Heart right ventricle (tissue), 16 donors: ENCODE measurements around the gene SH2B2. TPM values are rescaled to one million over a fixed set of nuclear protein-coding genes. Genes with fewer than 3 reads are reported as not detected.

Experiments
- ATAC-seq, 8 donors: fragments of 200-7000 bp; cut with Tn5 transposase; one replicate each; pipeline ENCODE4 v1.9.1; 2020; ENCODE audit warnings: mild to moderate bottlenecking in 8 of 8, moderate library complexity in 8 of 8, moderate number of reproducible peaks in 1 of 8
- DNase-seq, 2 donors: peaks; one replicate each; pipeline ENCODE4 v3.0.0-alpha.2; 2020
- H3K27ac ChIP-seq, 10 donors: fragments of 200-600 bp; sonication (generic) in 2 of 10; one replicate each; pipeline versions ENCODE4 v1.5.0 to v1.8.0; 2020 to 2022; ENCODE audit warnings: mild to moderate bottlenecking in 3 of 10
- H3K27me3 ChIP-seq, 7 donors: fragments of 200-600 bp; one replicate each; pipeline ENCODE4 v1.8.0; 2021 to 2022; ENCODE audit warnings: mild to moderate bottlenecking in 2 of 7
- H3K36me3 ChIP-seq, 9 donors: fragments of 200-600 bp; sonication (generic) in 1 of 9; one replicate each; pipeline versions ENCODE4 v1.5.0 to v1.8.0; 2020 to 2022; ENCODE audit warnings: mild to moderate bottlenecking in 2 of 9
- H3K4me1 ChIP-seq, 9 donors: fragments of 200-600 bp; sonication (generic) in 1 of 9; one replicate each; pipeline versions ENCODE4 v1.5.0 to v1.8.0; 2020 to 2022; ENCODE audit warnings: mild to moderate bottlenecking in 4 of 9
- H3K4me3 ChIP-seq, 10 donors: fragments of 200-600 bp; sonication (generic) in 2 of 10; one replicate each; pipeline versions ENCODE4 v1.5.0 to v1.8.0; 2020 to 2022; ENCODE audit warnings: mild to moderate bottlenecking in 7 of 10, moderate library complexity in 2 of 10
- H3K9me3 ChIP-seq, 11 donors: fragments of 200-600 bp in 10 of 11; sonication (generic) in 2 of 11; one replicate each; pipeline versions ENCODE4 v1.5.0 to v1.8.0; 2013 to 2022; ENCODE audit warnings: mild to moderate bottlenecking in 2 of 11, control low read depth in 1 of 11, moderate library complexity in 1 of 11
- WGBS, 2 donors: extraction: QIAGEN DNeasy Blood & Tissue Kit; methylation state at CpG; one replicate each; pipeline ENCODE4 v1.1.7; 2013; ENCODE audit warnings: inconsistent platforms in 1 of 2; 5-methylcytosine and 5-hydroxymethylcytosine counted together
- intact Hi-C, 10 donors: fragments of 100-400 bp; cut with DNase I; formaldehyde crosslinking; loops; one replicate each; pipeline versions ENCODE4 v1.11.1 to v1.14.2; 2022
- long read RNA-seq, 3 donors: library from polyadenylated mRNA; unstranded; transcript quantifications; one replicate each; pipeline ENCODE4 v2.0.0, GENCODE V29; 2020 to 2021
- polyA plus RNA-seq, 2 donors: library from polyadenylated mRNA; stranded (reverse); fragments of 200-250 nt; gene quantifications; one replicate each; pipeline ENCODE4 v1.2.3, GENCODE V29; 2013
- total RNA-seq, 10 donors: library from RNA; stranded (reverse); fragmentation: NEBNext Ultra II Directional in 3 of 10; extraction: Animal tissue kit (Norgen Biotek cat#: 25700) in 3 of 10; gene quantifications; one replicate each; pipeline versions ENCODE4 v1.2.1 to v1.2.4, GENCODE V29; 2021 to 2023
- TF ChIP-seq, protein P1 (sequence below), 9 donors: fragments of 200-600 bp; sonication (generic) in 2 of 9; IDR thresholded peaks; one replicate each; pipeline versions ENCODE4 v1.5.0 to v1.8.0; 2021 to 2022; ENCODE audit warnings: antibody characterized with exemption in 9 of 9, mild to moderate bottlenecking in 5 of 9, moderate library complexity in 1 of 9
- donor health status: Arrhythmogenic right ventricular cardiomyopathy.
- donor health status: ischemic (EF 13 %, LVEDD 7.1; RV severe dilation, severe dysfunction).
- donor health status: healthy with polysubstance abuse.
- donor health status: DM: no; HTN: yes; CAD: no.
- donor health status: DM: no; HTN: no; CAD: no.
- donor health status: ischemic (EF 25% LVEDD 6.9; RV normal size, moderate dysfunction).
- donor health status: ischemic (EF 25% LVEDD 5.7; RV mildly dilated, moderate dysfunction).
- donor health status: healthy.
- donor health status: DM: yes; HTN: yes; CAD: no.
- donor health status: Ischemic cardiomyopathy.
- donor health status: ischemic (EF 35%, LVEDD 5.7; RV mildly dilated, moderate dysfunction).
- donor health status: nonischemic (EF 11% LVEDD 7.7; RV severe dilation, severe dysfunction).
- donor health status: DM: yes; HTN: yes; CAD: no.
- donor health status: PGD.
- donor health status: ischemic (EF 29% LVEDD 5.4; RV normal size, mild dysfunction).
- donor health status: nonischemic (EF 23%, LVEDD 6.1; RV moderate dilation, normal function).

SH2B2 gene
- total RNA-seq = 1 to 10 TPM in 6 of 10 donors, under 1 TPM in 4; 0.83 to 4.2 (median 1.2) TPM
- polyA plus RNA-seq = 1 to 10 TPM in 1 of 2 donors, under 1 TPM in 1; 0.95 to 2.3 TPM
- long read RNA-seq, donor 1, partial matches to known transcripts = 1 of 5 reads
- long read RNA-seq, donor 1, other reads (novel, unspliced or antisense) = 4 of 5 reads
- long read RNA-seq, donor 2, partial matches to known transcripts = 1 of 6 reads
- long read RNA-seq, donor 2, other reads (novel, unspliced or antisense) = 5 of 6 reads
- long read RNA-seq, donor 3 = 0 reads

- peak; percentile 71 to 73 for DNase-seq
- Histone ChIP-seq H3K4me3 (peak within 1 kb of the TSS; percentile 72 to 97 (median 88)), H3K4me1 (peaks cover 9 to 40% (median 30%) of the 10 kb centered on the region in 9 donors), H3K27me3 (no peaks in the 10 kb centered on the region), H3K27ac (peak within 1 kb of the TSS; percentile 68 to 97 (median 92)), H3K9me3 (no peaks in the 10 kb centered on the region), H3K36me3 (no peaks in the 10 kb centered on the region)
- ATAC-seq = peak; percentile 67 to 81 (median 79)
- intact Hi-C loops = loop anchor here in 1 of 10 donors (2.0 to 10.0 kb wide), 3 partner anchors 104 to 1412 kb away; partner anchors contain the start of genes ALKBH4, LRWD1 and SRRT
- TF ChIP-seq, protein P1, sequence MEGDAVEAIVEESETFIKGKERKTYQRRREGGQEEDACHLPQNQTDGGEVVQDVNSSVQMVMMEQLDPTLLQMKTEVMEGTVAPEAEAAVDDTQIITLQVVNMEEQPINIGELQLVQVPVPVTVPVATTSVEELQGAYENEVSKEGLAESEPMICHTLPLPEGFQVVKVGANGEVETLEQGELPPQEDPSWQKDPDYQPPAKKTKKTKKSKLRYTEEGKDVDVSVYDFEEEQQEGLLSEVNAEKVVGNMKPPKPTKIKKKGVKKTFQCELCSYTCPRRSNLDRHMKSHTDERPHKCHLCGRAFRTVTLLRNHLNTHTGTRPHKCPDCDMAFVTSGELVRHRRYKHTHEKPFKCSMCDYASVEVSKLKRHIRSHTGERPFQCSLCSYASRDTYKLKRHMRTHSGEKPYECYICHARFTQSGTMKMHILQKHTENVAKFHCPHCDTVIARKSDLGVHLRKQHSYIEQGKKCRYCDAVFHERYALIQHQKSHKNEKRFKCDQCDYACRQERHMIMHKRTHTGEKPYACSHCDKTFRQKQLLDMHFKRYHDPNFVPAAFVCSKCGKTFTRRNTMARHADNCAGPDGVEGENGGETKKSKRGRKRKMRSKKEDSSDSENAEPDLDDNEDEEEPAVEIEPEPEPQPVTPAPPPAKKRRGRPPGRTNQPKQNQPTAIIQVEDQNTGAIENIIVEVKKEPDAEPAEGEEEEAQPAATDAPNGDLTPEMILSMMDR (IDR thresholded peaks at IDR 0.05) = peak in 1 of 9 donors; percentile 12
- WGBS, 2 donors = 1 to 2% methylated on average over 38 to 104 of the region's 116 CpGs
Observed at GRCh38 chr7:102286237-102287110, at the start of gene SH2B2. SH2B2 (plus strand) TSS chr7:102286868; CDS start chr7:102300551, 13,683 bp downstream.

DNA sequence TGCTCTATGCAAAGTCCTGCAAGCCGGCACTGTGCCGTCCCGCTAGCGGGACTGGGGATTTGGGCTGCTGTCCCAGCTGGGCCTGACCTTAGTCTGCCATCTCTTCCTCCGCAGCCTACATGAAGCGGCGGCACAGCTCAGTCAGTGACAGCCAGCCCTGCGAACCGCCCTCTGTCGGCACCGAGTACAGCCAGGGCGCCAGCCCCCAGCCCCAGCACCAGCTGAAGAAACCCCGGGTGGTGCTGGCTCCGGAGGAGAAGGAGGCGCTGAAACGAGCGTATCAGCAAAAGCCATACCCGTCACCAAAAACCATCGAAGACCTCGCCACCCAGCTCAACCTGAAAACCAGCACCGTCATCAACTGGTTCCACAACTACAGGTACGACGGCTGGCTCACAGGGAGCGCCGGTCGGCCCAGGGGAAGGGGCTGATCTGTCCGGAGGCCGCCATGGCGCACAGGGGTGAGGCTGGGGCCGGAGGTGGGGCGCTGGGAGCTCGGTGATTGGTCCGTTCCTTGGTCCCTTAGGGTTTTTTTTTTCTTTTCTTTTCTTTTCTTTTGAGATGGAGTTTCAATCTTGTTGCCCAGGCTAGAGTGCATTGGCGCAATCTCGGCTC is 47.4 kb upstream of the SH2B2 start:
- Histone ChIP-seq H3K4me1 (peaks cover 0 to 6% (median 0%) of the 10 kb centered on the region in 9 donors), H3K9me3 (no peaks in the 10 kb centered on the region), H3K27ac (no peak overlapping the region), H3K4me3 (no peak overlapping the region), H3K27me3 (no peaks in the 10 kb centered on the region), H3K36me3 (peaks cover 0 to 86% (median 16%) of the 10 kb centered on the region in 9 donors)
- TF ChIP-seq, protein P1 (IDR thresholded peaks at IDR 0.05) = no peak
- ATAC-seq (no peak), DNase-seq (no peak)
- WGBS, 2 donors = 97% methylated on average over 35 of the region's 35 CpGs
- intact Hi-C loops = loop anchor here in 9 of 10 donors (5.0 to 10.0 kb wide), 8 partner anchors 115 to 637 kb away; partner anchors contain the start of gene CUX1 (in 5 of the 9)

GRCh38 chr7:102241431-102241830 is 45.2 kb upstream of the SH2B2 start:
- Histone ChIP-seq H3K27ac (no peak overlapping the region), H3K4me3 (no peak overlapping the region), H3K36me3 (peaks cover 0 to 86% (median 16%) of the 10 kb centered on the region in 9 donors), H3K9me3 (no peaks in the 10 kb centered on the region), H3K27me3 (no peaks in the 10 kb centered on the region), H3K4me1 (peaks cover 0 to 6% (median 0%) of the 10 kb centered on the region in 9 donors)
- WGBS, 2 donors = 84 to 88% methylated on average over 8 of the region's 8 CpGs
- ATAC-seq (no peak), DNase-seq (no peak)
- TF ChIP-seq, protein P1 (IDR thresholded peaks at IDR 0.05) = no peak
- intact Hi-C loops = loop anchor here in 2 of 10 donors (10.0 kb wide), 2 partner anchors 637 to 647 kb away; no protein-coding TSS in a partner anchor

GRCh38 chr7:102244601-102245000 is 42.1 kb upstream of the SH2B2 start:
- no peak overlapping the region for H3K4me3 ChIP-seq
- no peaks in the 10 kb centered on the region for H3K27me3 ChIP-seq
- WGBS, 2 donors = 93 to 94% methylated on average over 4 of the region's 4 CpGs
- no peak for DNase-seq
- H3K36me3 ChIP-seq = peaks cover 0 to 91% (median 13%) of the 10 kb centered on the region in 9 donors
- no peaks in the 10 kb centered on the region for H3K9me3 ChIP-seq
- TF ChIP-seq, protein P1 (IDR thresholded peaks at IDR 0.05) = no peak
- intact Hi-C loops = loop anchor here in 2 of 10 donors (10.0 kb wide), 2 partner anchors 640 to 650 kb away; no protein-coding TSS in a partner anchor
- H3K27ac ChIP-seq = no peak overlapping the region
- ATAC-seq = no peak
- no peaks in the 10 kb centered on the region for H3K4me1 ChIP-seq
